HT-29 (cell line): Measurements from ENCODE around the gene TRIM72. TPM values are rescaled to one million over a fixed set of nuclear protein-coding genes. Genes with fewer than 3 reads are reported as not detected.
"Not testable (repeated sequence)": the region's sequence is repeated elsewhere in the genome, so short reads cannot be mapped to it uniquely, and the experiment has no call there.

Source experiments
- DNase-seq: peaks from one replicate; pipeline ENCODE4 v3.0.0-alpha.2; 2015; ENCODE audit warnings: low spot score
- total RNA-seq: library from RNA; depleted of rRNA; stranded (reverse); fragments of >200 nt; shearing (Covaris generic); gene quantifications from 2 replicates; pipeline ENCODE4 v1.2.3, GENCODE V29; 2014

Gene TRIM72
- total RNA-seq, 1 experiment from 2014 or later: 0.84 TPM

GRCh38 chr16:31215287-31216162 is 1.6 kb downstream of the TRIM72 start:
- DNase-seq: peak; percentile 83

- DNase-seq: no peak
Observed at GRCh38 chr16:31216422-31217135, 2.7 kb downstream of the TRIM72 start, which contains the start of gene PYDC1. PYDC1 (minus strand) TSS chr16:31217135; CDS start chr16:31217028, 107 bp downstream.

- no peak for DNase-seq
Observed at GRCh38 chr16:31217136-31217530, 3.2 kb downstream of the TRIM72 start.

- DNase-seq: no peak
Observed at GRCh38 chr16:31219154-31219741, 5.3 kb downstream of the TRIM72 start.

- DNase-seq: peak; percentile 59
Observed at GRCh38 chr16:31221357-31222160, 7.6 kb downstream of the TRIM72 start.

GRCh38 chr16:31223044-31223443 is 9.1 kb downstream of the TRIM72 start:
- DNase-seq: no peak

GRCh38 chr16:31224092-31224955 is 10.4 kb downstream of the TRIM72 start:
- DNase-seq: no peak

- DNase-seq: no peak
Observed at GRCh38 chr16:31225193-31225592, 11.3 kb downstream of the TRIM72 start.

GRCh38 chr16:31228206-31228605 is 14.3 kb downstream of the TRIM72 start:
- DNase-seq: no peak

- DNase-seq: no peak
Observed at GRCh38 chr16:31229501-31229900, 15.6 kb downstream of the TRIM72 start.

- no peak for DNase-seq
Observed at GRCh38 chr16:31238041-31238440, 24.1 kb downstream of the TRIM72 start.

- DNase-seq: no peak
Observed at GRCh38 chr16:31242206-31242605, 28.3 kb downstream of the TRIM72 start.

- no peak for DNase-seq
Observed at GRCh38 chr16:31243734-31244670, 30.1 kb downstream of the TRIM72 start.

GRCh38 chr16:31245598-31245997 is 31.7 kb downstream of the TRIM72 start:
- DNase-seq: not testable (repeated sequence)

GRCh38 chr16:31246296-31246695 is 32.4 kb downstream of the TRIM72 start:
- DNase-seq: no peak

- no peak for DNase-seq
Observed at GRCh38 chr16:31248344-31248743, 34.4 kb downstream of the TRIM72 start.

GRCh38 chr16:31250782-31251384 is 37.0 kb downstream of the TRIM72 start:
- DNase-seq: no peak

- DNase-seq: no peak
Observed at GRCh38 chr16:31251435-31251834, 37.5 kb downstream of the TRIM72 start.

- DNase-seq: peak; percentile 15
Observed at GRCh38 chr16:31253642-31254045, 39.7 kb downstream of the TRIM72 start.
